HEK293 (cell line): ENCODE data around the gene ADM5.

ENCODE experiments used
- BCL11A ChIP-seq: fragments of 450-650 bp; formaldehyde crosslinking; IDR thresholded peaks from 2 replicates; pipeline ENCODE4 v1.5.1; 2016; ENCODE audit warnings: low read depth, missing biosample characterization, missing genetic modification characterization
- GLI4 ChIP-seq: fragments of 450-650 bp; formaldehyde crosslinking; IDR thresholded peaks from 2 replicates; pipeline ENCODE4 v1.5.1; 2016; ENCODE audit warnings: missing biosample characterization, missing genetic modification characterization
- GLIS1 ChIP-seq: fragments of 450-650 bp; formaldehyde crosslinking; IDR thresholded peaks from 2 replicates; pipeline ENCODE4 v1.5.1; 2016; ENCODE audit warnings: missing biosample characterization, missing genetic modification characterization
- KLF1 ChIP-seq: fragments of 450-650 bp; formaldehyde crosslinking; IDR thresholded peaks from 2 replicates; pipeline ENCODE4 v1.5.1; 2016; ENCODE audit warnings: missing biosample characterization, missing genetic modification characterization
- OVOL3 ChIP-seq: fragments of 450-650 bp; formaldehyde crosslinking; IDR thresholded peaks from 2 replicates; pipeline ENCODE4 v1.5.1; 2016; ENCODE audit warnings: missing biosample characterization, missing genetic modification characterization
- PBX3 ChIP-seq: sonication (generic); formaldehyde crosslinking; IDR thresholded peaks from 2 replicates; pipeline ENCODE4 v1.8.1; 2022; ENCODE audit warnings: mild to moderate bottlenecking, moderate library complexity, missing genetic modification reagents
- SP2 ChIP-seq: fragments of 450-650 bp; formaldehyde crosslinking; IDR thresholded peaks from 2 replicates; pipeline ENCODE4 v1.5.1; 2016; ENCODE audit warnings: missing biosample characterization, missing genetic modification characterization
- ZBTB20 ChIP-seq: fragments of 450-650 bp; formaldehyde crosslinking; IDR thresholded peaks from 2 replicates; pipeline ENCODE4 v1.5.1; 2016; ENCODE audit warnings: missing biosample characterization, missing genetic modification characterization
- ZBTB26 ChIP-seq: fragments of 450-650 bp; formaldehyde crosslinking; optimal IDR thresholded peaks from 2 replicates; pipeline ENCODE3; 2016; ENCODE audit warnings: missing biosample characterization, mild to moderate bottlenecking, missing genetic modification characterization
- ZBTB48 ChIP-seq: fragments of 450-650 bp; formaldehyde crosslinking; IDR thresholded peaks from 2 replicates; pipeline ENCODE4 v1.5.1; 2016; ENCODE audit warnings: missing biosample characterization, missing genetic modification characterization
- ZFHX2 ChIP-seq: fragments of 450-650 bp; formaldehyde crosslinking; conservative IDR thresholded peaks from 2 replicates; pipeline ENCODE4 v1.5.1; 2016; ENCODE audit warnings: missing biosample characterization, missing genetic modification characterization
- ZFP3 ChIP-seq: fragments of 450-650 bp; formaldehyde crosslinking; IDR thresholded peaks from 2 replicates; pipeline ENCODE4 v1.5.1; 2016; ENCODE audit warnings: low read depth, missing biosample characterization, missing genetic modification characterization
- ZFP37 ChIP-seq: fragments of 450-650 bp; formaldehyde crosslinking; IDR thresholded peaks from 2 replicates; pipeline ENCODE4 v1.5.1; 2016; ENCODE audit warnings: missing biosample characterization, missing genetic modification characterization
- ZIC2 ChIP-seq: fragments of 450-650 bp; formaldehyde crosslinking; IDR thresholded peaks from 2 replicates; pipeline ENCODE4 v1.5.1; 2016; ENCODE audit warnings: missing biosample characterization, missing genetic modification characterization
- ZNF10 ChIP-seq: fragments of 450-650 bp; formaldehyde crosslinking; IDR thresholded peaks from 2 replicates; pipeline ENCODE4 v1.5.1; 2017; ENCODE audit warnings: missing biosample characterization, missing genetic modification characterization
- ZNF114 ChIP-seq: fragments of 450-650 bp; formaldehyde crosslinking; IDR thresholded peaks from 2 replicates; pipeline ENCODE4 v1.5.0; 2017; ENCODE audit warnings: missing biosample characterization, missing genetic modification characterization
- ZNF132 ChIP-seq: fragments of 450-650 bp; formaldehyde crosslinking; IDR thresholded peaks from 2 replicates; pipeline ENCODE4 v1.5.1; 2017; ENCODE audit warnings: missing biosample characterization, missing genetic modification characterization, borderline replicate concordance
- ZNF138 ChIP-seq: fragments of 450-650 bp; formaldehyde crosslinking; IDR thresholded peaks from 2 replicates; pipeline ENCODE4 v1.5.1; 2016; ENCODE audit warnings: missing biosample characterization, missing genetic modification characterization, borderline replicate concordance
- ZNF146 ChIP-seq: fragments of 450-650 bp; formaldehyde crosslinking; IDR thresholded peaks from 2 replicates; pipeline ENCODE4 v1.5.1; 2016; ENCODE audit warnings: missing biosample characterization, missing genetic modification characterization
- ZNF184 ChIP-seq: fragments of 450-650 bp; IDR thresholded peaks from 2 replicates; pipeline ENCODE4 v1.5.1; 2018; ENCODE audit warnings: missing biosample characterization, mild to moderate bottlenecking, missing genetic modification characterization
- ZNF202 ChIP-seq: fragments of 450-650 bp; formaldehyde crosslinking; IDR thresholded peaks from 2 replicates; pipeline ENCODE4 v1.5.1; 2016; ENCODE audit warnings: missing biosample characterization, missing genetic modification characterization, borderline replicate concordance
- ZNF214 ChIP-seq: fragments of 450-650 bp; formaldehyde crosslinking; IDR thresholded peaks from 2 replicates; pipeline ENCODE4 v1.5.1; 2017; ENCODE audit warnings: missing biosample characterization, mild to moderate bottlenecking, missing genetic modification characterization, borderline replicate concordance
- ZNF23 ChIP-seq: fragments of 450-650 bp; formaldehyde crosslinking; IDR thresholded peaks from 2 replicates; pipeline ENCODE4 v1.5.1; 2016; ENCODE audit warnings: missing biosample characterization, missing genetic modification characterization, borderline replicate concordance
- ZNF274 ChIP-seq, 2 experiments: fragments of 200-500 bp in 1 of 2; fragments of 450-650 bp in 1 of 2; sonication (Bioruptor generic) in 1 of 2; formaldehyde crosslinking in 1 of 2; IDR thresholded peaks; 2 replicates each; pipeline versions ENCODE4 v1.5.1 to v1.6.1; 2014 to 2016; ENCODE audit warnings: borderline replicate concordance in 1 of 2, inconsistent platforms in 1 of 2, low read length in 1 of 2, missing biosample characterization in 1 of 2, missing genetic modification characterization in 1 of 2
- ZNF341 ChIP-seq: fragments of 450-650 bp; formaldehyde crosslinking; IDR thresholded peaks from 2 replicates; pipeline ENCODE4; 2016; ENCODE audit warnings: low read depth, missing biosample characterization, missing genetic modification characterization
- ZNF366 ChIP-seq: fragments of 450-650 bp; formaldehyde crosslinking; conservative IDR thresholded peaks from 2 replicates; pipeline ENCODE4 v1.5.1; 2016; ENCODE audit warnings: missing biosample characterization, missing genetic modification characterization
- ZNF404 ChIP-seq: fragments of 450-650 bp; formaldehyde crosslinking; IDR thresholded peaks from 2 replicates; pipeline ENCODE4 v1.5.1; 2017; ENCODE audit warnings: missing biosample characterization, missing genetic modification characterization
- ZNF48 ChIP-seq: fragments of 450-650 bp; formaldehyde crosslinking; IDR thresholded peaks from 2 replicates; pipeline ENCODE4 v1.5.1; 2016; ENCODE audit warnings: missing biosample characterization, missing genetic modification characterization
- ZNF501 ChIP-seq: fragments of 450-650 bp; formaldehyde crosslinking; IDR thresholded peaks from 2 replicates; pipeline ENCODE4 v1.5.1; 2016; ENCODE audit warnings: missing biosample characterization, missing genetic modification characterization
- ZNF596 ChIP-seq: fragments of 450-650 bp; IDR thresholded peaks from 2 replicates; pipeline ENCODE4 v1.5.0; 2018; ENCODE audit warnings: missing biosample characterization, mild to moderate bottlenecking, missing genetic modification characterization, moderate library complexity
- ZNF624 ChIP-seq: fragments of 450-650 bp; formaldehyde crosslinking; IDR thresholded peaks from 2 replicates; pipeline ENCODE4 v1.5.1; 2017; ENCODE audit warnings: missing biosample characterization, missing genetic modification characterization
- ZNF626 ChIP-seq: fragments of 450-650 bp; sonication (Bioruptor Pico); formaldehyde crosslinking; IDR thresholded peaks from 2 replicates; pipeline ENCODE4 v1.5.1; 2018; ENCODE audit warnings: missing biosample characterization, missing genetic modification characterization, inconsistent platforms
- ZNF707 ChIP-seq: fragments of 450-650 bp; formaldehyde crosslinking; IDR thresholded peaks from 2 replicates; pipeline ENCODE4 v1.5.1; 2016; ENCODE audit warnings: missing biosample characterization, missing genetic modification characterization
- ZSCAN5A ChIP-seq: fragments of 450-650 bp; formaldehyde crosslinking; IDR thresholded peaks from 2 replicates; pipeline ENCODE4 v1.5.1; 2016; ENCODE audit warnings: missing biosample characterization, missing genetic modification characterization
- ZXDB ChIP-seq: fragments of 450-650 bp; formaldehyde crosslinking; IDR thresholded peaks from 2 replicates; pipeline ENCODE4 v1.5.1; 2016; ENCODE audit warnings: missing biosample characterization, missing genetic modification characterization
- TF ChIP-seq, protein P1 (sequence below): fragments of 450-650 bp; IDR thresholded peaks from 2 replicates; pipeline ENCODE4 v1.5.1; 2018; ENCODE audit warnings: missing biosample characterization, mild to moderate bottlenecking, missing genetic modification characterization

Gene ADM5

GRCh38 chr19:49664171-49665035 is 25.0 kb upstream of the ADM5 start (continued):
- TF ChIP-seq OVOL3 (tag by site-specific recombination), result 0 out of 2 replicates have a peak, but pooled peaks have one; percentile 19
- no peak for TF ChIP-seq ZFP37 (tag by site-specific recombination)
- no peak for TF ChIP-seq ZSCAN5A (tag by site-specific recombination)
- TF ChIP-seq ZNF404 (tag by site-specific recombination), result no peak
- no peak for TF ChIP-seq ZNF138
- no peak for TF ChIP-seq ZNF146
- peak; percentile 88 for TF ChIP-seq SP2 (tag by site-specific recombination)
- TF ChIP-seq ZBTB48 (tag by site-specific recombination), result no peak
- no peak for TF ChIP-seq ZNF501 (tag by site-specific recombination)
- TF ChIP-seq ZNF48 (tag by site-specific recombination), result no peak
- TF ChIP-seq GLI4, result no peak
- TF ChIP-seq ZNF184 (tag by site-specific recombination), result no peak
- TF ChIP-seq ZNF214, result no peak
- TF ChIP-seq BCL11A, result no peak
- no peak for TF ChIP-seq ZNF596 (tag by site-specific recombination)
- peak; percentile 96 for TF ChIP-seq ZNF10 (tag by site-specific recombination)
- peak; percentile 66 for TF ChIP-seq ZFHX2
- TF ChIP-seq ZNF707 (tag by site-specific recombination), result no peak
- TF ChIP-seq ZNF274 (IDR thresholded peaks at IDR 0.05; ENCODE audit: low read length), result no peak
- TF ChIP-seq ZNF274 (tag by site-specific recombination; IDR thresholded peaks at IDR 0.05; ENCODE audit: borderline replicate concordance), result no peak
- peak; percentile 57; the same call in 1 of the 2 replicates for TF ChIP-seq GLIS1 (tag by site-specific recombination)
- no peak for TF ChIP-seq ZNF114 (tag by site-specific recombination)
- no peak for TF ChIP-seq ZNF202 (tag by site-specific recombination)
- peak; percentile 81; the same call in 1 of the 2 replicates for TF ChIP-seq PBX3 (CRISPR knock-in tag)
- no peak for TF ChIP-seq ZNF132
- TF ChIP-seq ZNF341 (tag by site-specific recombination), result no peak
- no peak for TF ChIP-seq ZNF624 (tag by site-specific recombination)
- TF ChIP-seq ZBTB26 (tag by site-specific recombination), result peak; percentile 76
- TF ChIP-seq ZFP3, result no peak
- TF ChIP-seq ZBTB20, result peak; percentile 83
- peak; percentile 93 for TF ChIP-seq ZIC2 (tag by site-specific recombination)
- peak; percentile 61 for TF ChIP-seq KLF1
- no peak; the same call in 1 of the 2 replicates for TF ChIP-seq ZNF366 (tag by site-specific recombination)
- TF ChIP-seq ZNF23 (tag by site-specific recombination), result no peak; the same call in 1 of the 2 replicates
- TF ChIP-seq, protein P1, sequence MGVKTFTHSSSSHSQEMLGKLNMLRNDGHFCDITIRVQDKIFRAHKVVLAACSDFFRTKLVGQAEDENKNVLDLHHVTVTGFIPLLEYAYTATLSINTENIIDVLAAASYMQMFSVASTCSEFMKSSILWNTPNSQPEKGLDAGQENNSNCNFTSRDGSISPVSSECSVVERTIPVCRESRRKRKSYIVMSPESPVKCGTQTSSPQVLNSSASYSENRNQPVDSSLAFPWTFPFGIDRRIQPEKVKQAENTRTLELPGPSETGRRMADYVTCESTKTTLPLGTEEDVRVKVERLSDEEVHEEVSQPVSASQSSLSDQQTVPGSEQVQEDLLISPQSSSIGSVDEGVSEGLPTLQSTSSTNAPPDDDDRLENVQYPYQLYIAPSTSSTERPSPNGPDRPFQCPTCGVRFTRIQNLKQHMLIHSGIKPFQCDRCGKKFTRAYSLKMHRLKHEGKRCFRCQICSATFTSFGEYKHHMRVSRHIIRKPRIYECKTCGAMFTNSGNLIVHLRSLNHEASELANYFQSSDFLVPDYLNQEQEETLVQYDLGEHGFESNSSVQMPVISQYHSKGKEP (tag by site-specific recombination), result no peak; the same call in 1 of the 2 replicates
- no peak for TF ChIP-seq ZNF626 (tag by site-specific recombination)
- TF ChIP-seq ZXDB (tag by site-specific recombination), result no peak; the same call in 1 of the 2 replicates
